Measurements from ENCODE around the gene SERPINE1. TPM values are rescaled to one million over a fixed set of nuclear protein-coding genes. Genes with fewer than 3 reads are reported as not detected.
A peak's percentile ranks its signal among the peaks of the same experiment; 100 is the strongest.

The SERPINE1 gene
- total RNA-seq, 1 donor: 278 TPM

DNA sequence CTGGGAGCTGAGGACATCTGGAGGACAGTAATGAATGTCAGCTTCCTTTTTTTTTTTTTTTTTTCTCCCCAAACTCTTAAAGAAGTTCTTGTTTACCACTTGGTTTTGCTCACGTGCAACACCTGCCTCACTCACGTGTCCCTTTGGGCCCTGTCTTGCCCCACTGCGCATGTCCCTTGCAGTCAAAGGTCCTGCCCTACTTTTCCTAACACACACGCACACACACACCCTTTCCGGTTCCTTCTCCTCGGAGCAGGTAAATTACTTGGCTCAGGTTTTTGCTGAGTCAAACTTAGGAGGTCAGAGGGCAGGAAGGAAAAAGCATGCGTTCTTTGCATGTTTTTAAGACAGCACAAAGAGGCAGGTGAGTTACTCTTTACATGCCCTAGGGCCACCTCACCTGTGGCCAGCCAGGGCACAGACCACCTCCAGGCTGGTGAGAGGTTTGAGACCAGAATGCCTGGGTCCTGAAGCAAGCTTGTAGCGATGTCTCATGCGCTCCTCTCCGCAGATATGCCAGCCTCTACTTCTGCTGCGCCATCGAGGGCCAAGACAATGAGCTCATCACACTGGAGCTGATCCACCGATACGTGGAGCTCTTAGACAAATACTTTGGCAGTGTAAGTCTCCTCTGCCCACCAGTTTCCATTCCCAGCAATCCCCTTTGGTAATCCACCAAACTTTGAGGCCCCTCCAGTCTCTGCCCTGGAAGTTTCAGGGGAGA, 30.1 kb downstream of the SERPINE1 start:
- peak; percentile 49 for DNase-seq (ENCODE audit: insufficient read length, low spot score, missing footprints)
- Histone ChIP-seq H4K20me1 (ENCODE audit: insufficient read depth, low read length) (peaks cover 24% of the 10 kb centered on the region), H2AFZ (ENCODE audit: low read length) (no peak overlapping the region)

DNA sequence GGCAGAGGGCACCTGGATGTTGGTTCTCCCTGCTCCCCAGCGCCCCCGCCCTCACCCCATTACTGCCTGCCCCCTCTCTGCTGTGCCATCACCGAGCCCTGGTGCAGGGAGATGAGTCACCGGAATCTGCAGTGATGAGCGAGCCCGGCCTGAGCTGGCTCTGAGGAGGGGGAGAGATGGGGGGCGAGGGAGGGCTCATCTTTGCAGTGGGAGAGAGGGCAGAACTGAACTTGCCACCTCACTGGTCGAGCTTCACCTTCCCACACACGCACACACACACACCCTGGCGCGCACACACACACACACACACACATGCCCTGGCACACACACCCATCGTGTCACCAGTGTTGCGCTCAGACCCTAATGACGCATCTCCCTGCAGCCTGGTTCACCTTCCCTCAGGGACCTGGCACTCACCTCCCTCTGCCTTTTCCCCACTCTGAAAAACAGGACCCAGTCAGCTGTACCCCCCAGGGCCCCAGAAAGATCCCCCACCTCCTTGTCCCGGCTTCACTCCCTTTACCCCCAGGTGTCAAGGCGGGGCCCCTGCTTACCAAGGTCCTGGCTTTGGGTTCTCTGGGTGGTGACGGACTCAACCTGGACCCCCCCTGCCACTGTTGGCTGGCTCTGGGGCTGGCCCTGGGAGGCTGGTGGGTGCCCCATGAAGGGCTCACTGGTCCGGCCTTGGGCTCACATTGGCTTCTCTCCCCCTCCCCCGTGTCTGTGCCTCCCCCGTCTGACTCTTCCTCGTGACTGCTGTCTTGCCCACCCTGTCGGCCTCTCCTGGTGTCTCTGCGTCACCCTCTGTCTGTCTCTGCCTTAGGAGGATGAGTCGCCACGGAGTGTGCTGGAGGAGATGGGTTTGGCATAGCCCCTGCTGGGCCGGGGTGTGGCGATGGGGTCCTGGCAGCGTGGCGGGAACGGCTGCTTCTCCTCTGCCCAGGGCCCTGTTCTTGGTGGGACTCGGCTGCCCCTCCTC, 33.1 kb downstream of the SERPINE1 start:
- H3K4me2 ChIP-seq (ENCODE audit: insufficient read depth, low read length): no peak overlapping the region
- H2AFZ ChIP-seq (ENCODE audit: low read length): no peak overlapping the region
- peaks cover 20% of the 10 kb centered on the region for H3K4me1 ChIP-seq (ENCODE audit: insufficient read depth, low read length)
- H3K27ac ChIP-seq (ENCODE audit: low read depth, low read length): no peak overlapping the region
- H3K27me3 ChIP-seq (ENCODE audit: insufficient read depth, low read length): peaks cover 17% of the 10 kb centered on the region
- H3K36me3 ChIP-seq (ENCODE audit: insufficient read depth, low read length): peaks cover 36% of the 10 kb centered on the region
- peaks cover 20% of the 10 kb centered on the region for H3K79me2 ChIP-seq (ENCODE audit: insufficient read depth, low read length)
- H3K9me3 ChIP-seq (ENCODE audit: low read depth, low read length): no peaks in the 10 kb centered on the region
- H4K20me1 ChIP-seq (ENCODE audit: insufficient read depth, low read length): peaks cover 43% of the 10 kb centered on the region
- peak; percentile 97 for DNase-seq (ENCODE audit: insufficient read length, low spot score, missing footprints)
- TF ChIP-seq CTCF (IDR thresholded peaks at IDR 0.05; ENCODE audit: extremely low read depth, low read depth, low read length): no peak
- no peak overlapping the region for H3K4me3 ChIP-seq (ENCODE audit: insufficient read depth, low read length)

More for the DNA sequence above, 30.1 kb downstream of the SERPINE1 start:
- TF ChIP-seq CTCF (IDR thresholded peaks at IDR 0.05; ENCODE audit: extremely low read depth, low read depth, low read length): no peak
- Histone ChIP-seq H3K4me3 (ENCODE audit: insufficient read depth, low read length) (no peak overlapping the region), H3K36me3 (ENCODE audit: insufficient read depth, low read length) (peaks cover 32% of the 10 kb centered on the region), H3K27me3 (ENCODE audit: insufficient read depth, low read length) (peaks cover 3% of the 10 kb centered on the region), H3K79me2 (ENCODE audit: insufficient read depth, low read length) (peaks cover 27% of the 10 kb centered on the region), H3K27ac (ENCODE audit: low read depth, low read length) (no peak overlapping the region), H3K9me3 (ENCODE audit: low read depth, low read length) (no peaks in the 10 kb centered on the region), H3K4me1 (ENCODE audit: insufficient read depth, low read length) (peaks cover 20% of the 10 kb centered on the region), H3K4me2 (ENCODE audit: insufficient read depth, low read length) (no peak overlapping the region)

DNA sequence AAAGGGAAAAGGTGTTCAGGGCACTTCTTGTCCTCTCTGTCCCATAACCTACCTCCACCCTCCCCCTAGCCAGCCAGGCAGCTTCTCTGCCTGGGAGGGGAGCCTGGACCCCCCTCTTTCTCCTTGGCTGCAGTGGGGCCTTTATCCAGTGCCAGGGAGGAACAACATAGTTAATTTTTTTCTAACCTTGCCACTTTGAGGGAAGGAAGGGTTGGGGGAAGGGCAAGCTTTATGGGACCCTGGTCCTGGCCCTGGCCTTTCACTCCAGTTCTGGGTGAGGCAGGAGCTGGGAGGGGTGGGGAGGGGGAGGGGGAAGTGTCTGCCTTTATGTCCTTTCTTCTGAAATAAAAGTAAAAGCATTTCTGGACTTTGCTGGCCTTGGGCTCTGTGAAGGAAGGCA, 34.0 kb downstream of the SERPINE1 start:
- Histone ChIP-seq H3K9me3 (ENCODE audit: low read depth, low read length) (no peaks in the 10 kb centered on the region), H3K27ac (ENCODE audit: low read depth, low read length) (no peak overlapping the region), H3K79me2 (ENCODE audit: insufficient read depth, low read length) (peaks cover 10% of the 10 kb centered on the region), H3K36me3 (ENCODE audit: insufficient read depth, low read length) (peaks cover 36% of the 10 kb centered on the region), H3K4me1 (ENCODE audit: insufficient read depth, low read length) (peaks cover 14% of the 10 kb centered on the region), H2AFZ (ENCODE audit: low read length) (no peak overlapping the region), H3K4me2 (ENCODE audit: insufficient read depth, low read length) (no peak overlapping the region), H4K20me1 (ENCODE audit: insufficient read depth, low read length) (peaks cover 41% of the 10 kb centered on the region), H3K4me3 (ENCODE audit: insufficient read depth, low read length) (no peak overlapping the region), H3K27me3 (ENCODE audit: insufficient read depth, low read length) (peaks cover 24% of the 10 kb centered on the region)
- TF ChIP-seq CTCF (IDR thresholded peaks at IDR 0.05; ENCODE audit: extremely low read depth, low read depth, low read length): no peak
- peak; percentile 47 for DNase-seq (ENCODE audit: insufficient read length, low spot score, missing footprints)
